Sigmoid colon (tissue), 7 donors: ENCODE results near the gene CWC27. TPM values are rescaled to one million over a fixed set of nuclear protein-coding genes. Genes with fewer than 3 reads are reported as not detected.

Experiments used
- DNase-seq: peaks from one replicate; pipeline ENCODE4 v3.0.0-alpha.2; 2019
- H3K27ac ChIP-seq, 4 donors: fragments of 200-600 bp; sonication (generic); one replicate each; pipeline ENCODE4 v1.5.1; 2016 to 2019; ENCODE audit warnings: mild to moderate bottlenecking in 1 of 4
- H3K27me3 ChIP-seq, 3 donors: fragments of 200-600 bp; sonication (generic); one replicate each; pipeline ENCODE4 v1.5.1; 2019; ENCODE audit warnings: mild to moderate bottlenecking in 1 of 3
- H3K36me3 ChIP-seq, 4 donors: fragments of 200-600 bp; sonication (generic); one replicate each; pipeline ENCODE4 v1.5.1; 2016 to 2019
- H3K4me1 ChIP-seq, 4 donors: fragments of 200-600 bp; sonication (generic); one replicate each; pipeline ENCODE4 v1.5.1; 2017 to 2019
- H3K4me3 ChIP-seq, 4 donors: fragments of 200-600 bp; sonication (generic); one replicate each; pipeline ENCODE4 v1.5.1; 2017 to 2019; ENCODE audit warnings: mild to moderate bottlenecking in 2 of 4, moderate library complexity in 1 of 4
- H3K9me3 ChIP-seq, 4 donors: fragments of 200-600 bp in 3 of 4; sonication (generic) in 3 of 4; one replicate each; pipeline versions ENCODE4 v1.5.1 to v1.6.1; 2013 to 2019
- CTCF ChIP-seq, 4 experiments: fragments of 450-650 bp in 3 of 4; fragments of 200-600 bp in 1 of 4; IDR thresholded peaks; one replicate each; pipeline ENCODE4 v1.5.1; 2016 to 2019; ENCODE audit warnings: antibody characterized with exemption in 4 of 4, mild to moderate bottlenecking in 3 of 4, moderate library complexity in 2 of 4
- EP300 ChIP-seq, 4 donors: sonication (generic); formaldehyde crosslinking; IDR thresholded peaks; one replicate each; pipeline ENCODE4 v1.6.1; 2017; ENCODE audit warnings: antibody characterized with exemption in 4 of 4
- POLR2A ChIP-seq, 2 donors: fragments of 450-650 bp; IDR thresholded peaks; one replicate each; pipeline ENCODE4 v1.6.1; 2016; ENCODE audit warnings: antibody characterized with exemption in 2 of 2, mild to moderate bottlenecking in 2 of 2, moderate library complexity in 2 of 2
- POLR2AphosphoS5 ChIP-seq, 4 donors: sonication (generic); formaldehyde crosslinking; IDR thresholded peaks; one replicate each; pipeline ENCODE4 v1.6.1; 2017; ENCODE audit warnings: antibody characterized with exemption in 4 of 4
- WGBS, 2 donors: extraction: QIAGEN DNeasy Blood & Tissue Kit; methylation state at CpG; one replicate each; pipeline ENCODE4 v1.1.7; 2013; 5-methylcytosine and 5-hydroxymethylcytosine counted together
- intact Hi-C: fragments of 100-400 bp; cut with DNase I; formaldehyde crosslinking; loops from one replicate; pipeline ENCODE4 v1.15.1; 2023
- polyA plus RNA-seq, 3 donors: library from polyadenylated mRNA; stranded (reverse); fragments of 200-250 nt; gene quantifications; one replicate each; pipeline ENCODE4 v1.2.3, GENCODE V29; 2013
- total RNA-seq, 4 donors: library from RNA; depleted of rRNA; stranded (reverse); fragments of >200 nt; gene quantifications; one replicate each; pipeline ENCODE4 v1.1.0, GENCODE V29; 2016
- donor health status: healthy with polysubstance abuse.
- donor health status: Bipolar disorder and iron deficiency.
- donor health status: healthy.

Gene CWC27
- total and polyA plus RNA-seq, 7 donors: 11.3 to 27.7 (median 18.9) TPM

GRCh38 chr5:64978546-64978945, 209.8 kb downstream of the CWC27 start:
- Histone ChIP-seq H3K27ac (no peak overlapping the region), H3K27me3 (no peaks in the 10 kb centered on the region), H3K9me3 (no peaks in the 10 kb centered on the region), H3K4me1 (peaks cover 0 to under 1% (median 0%) of the 10 kb centered on the region in 4 donors), H3K36me3 (peaks cover 0 to 5% (median 0%) of the 10 kb centered on the region in 4 donors), H3K4me3 (no peak overlapping the region)
- WGBS, 2 donors: 71 to 91% methylated on average over 2 of the region's 2 CpGs
- TF ChIP-seq EP300 (IDR thresholded peaks at IDR 0.05) (no peak), POLR2AphosphoS5 (IDR thresholded peaks at IDR 0.05) (no peak), CTCF (IDR thresholded peaks at IDR 0.05) (no peak), POLR2A (IDR thresholded peaks at IDR 0.05) (no peak)
- no peak for DNase-seq
- intact Hi-C loops: no loop called here

GRCh38 chr5:64979531-64979930, 210.8 kb downstream of the CWC27 start:
- H3K4me3 ChIP-seq: no peak overlapping the region
- peaks cover 0 to 5% (median 0%) of the 10 kb centered on the region in 4 donors for H3K36me3 ChIP-seq
- H3K9me3 ChIP-seq: no peaks in the 10 kb centered on the region
- DNase-seq: no peak
- no peak overlapping the region for H3K27ac ChIP-seq
- intact Hi-C loops: no loop called here
- no peaks in the 10 kb centered on the region for H3K27me3 ChIP-seq
- 78 to 96% methylated on average over 3 of the region's 3 CpGs for WGBS, 2 donors
- H3K4me1 ChIP-seq: no peaks in the 10 kb centered on the region
- TF ChIP-seq POLR2A (IDR thresholded peaks at IDR 0.05): no peak
- no peak for TF ChIP-seq EP300 (IDR thresholded peaks at IDR 0.05)
- no peak for TF ChIP-seq CTCF (IDR thresholded peaks at IDR 0.05)
- no peak for TF ChIP-seq POLR2AphosphoS5 (IDR thresholded peaks at IDR 0.05)

- intact Hi-C loops: no loop called here
Measured at GRCh38 chr5:64980176-64980575, 211.4 kb downstream of the CWC27 start.

GRCh38 chr5:64987768-64988167, 219.0 kb downstream of the CWC27 start:
- intact Hi-C loops: no loop called here
- 87 to 92% methylated on average over 1 of the region's 1 CpG for WGBS, 2 donors
- H3K27ac ChIP-seq: no peak overlapping the region

More at GRCh38 chr5:64980176-64980575, 211.4 kb downstream of the CWC27 start:
- no peaks in the 10 kb centered on the region for H3K27me3 ChIP-seq
- H3K4me1 ChIP-seq: no peaks in the 10 kb centered on the region
- no peak overlapping the region for H3K27ac ChIP-seq
- H3K4me3 ChIP-seq: no peak overlapping the region
- no peak for DNase-seq
- 96 to 98% methylated on average over 2 of the region's 2 CpGs for WGBS, 2 donors
- no peaks in the 10 kb centered on the region for H3K9me3 ChIP-seq
- no peak for TF ChIP-seq POLR2A (IDR thresholded peaks at IDR 0.05)
- TF ChIP-seq CTCF (IDR thresholded peaks at IDR 0.05): no peak
- TF ChIP-seq POLR2AphosphoS5 (IDR thresholded peaks at IDR 0.05): no peak
- TF ChIP-seq EP300 (IDR thresholded peaks at IDR 0.05): no peak
- peaks cover 0 to 5% (median 0%) of the 10 kb centered on the region in 4 donors for H3K36me3 ChIP-seq

More at GRCh38 chr5:64987768-64988167, 219.0 kb downstream of the CWC27 start:
- H3K9me3 ChIP-seq: no peaks in the 10 kb centered on the region
- H3K36me3 ChIP-seq: no peaks in the 10 kb centered on the region
- no peak for DNase-seq
- no peak for TF ChIP-seq POLR2AphosphoS5 (IDR thresholded peaks at IDR 0.05)
- no peak for TF ChIP-seq CTCF (IDR thresholded peaks at IDR 0.05)
- TF ChIP-seq POLR2A (IDR thresholded peaks at IDR 0.05): no peak
- TF ChIP-seq EP300 (IDR thresholded peaks at IDR 0.05): no peak
- H3K27me3 ChIP-seq: no peaks in the 10 kb centered on the region
- H3K4me1 ChIP-seq: no peaks in the 10 kb centered on the region
- no peak overlapping the region for H3K4me3 ChIP-seq
